ENCODE results near the gene HERC2. TPM values are rescaled to one million over a fixed set of nuclear protein-coding genes. Genes with fewer than 3 reads are reported as not detected.
"Not testable (repeated sequence)": the region's sequence is repeated elsewhere in the genome, so short reads cannot be mapped to it uniquely, and the experiment has no call there.

The HERC2 gene
- total and polyA plus RNA-seq, 2 of the 13 experiments (the other 11 are each of a cell fraction or from before 2014, with no cell fraction given) = 17.6 to 24.8 TPM

DNA sequence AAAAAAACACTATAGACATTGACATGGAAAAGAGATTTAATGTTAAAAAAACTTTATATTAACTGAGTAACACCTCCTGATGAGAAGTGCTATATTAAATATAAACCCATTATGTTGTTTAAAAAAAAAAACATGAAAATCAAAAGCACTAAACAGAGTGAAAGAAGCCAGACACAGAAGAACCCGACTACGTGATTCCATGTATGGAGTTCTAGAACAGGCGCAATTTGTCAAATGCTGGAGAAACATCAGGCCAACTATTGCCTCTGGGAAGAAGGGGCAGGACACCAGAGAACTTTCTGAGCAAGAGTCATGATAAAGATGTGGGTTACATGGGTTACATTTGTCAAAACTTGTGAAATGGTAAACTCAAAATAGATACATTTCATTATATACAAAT, 24.5 kb downstream of the HERC2 start:
- H3K79me2 ChIP-seq (ENCODE audit: insufficient read depth, low read length); H3K4me2 ChIP-seq (ENCODE audit: low read depth, low read length); ATAC-seq; H2AFZ ChIP-seq (ENCODE audit: low read length); POLR2A ChIA-PET; H3K27me3 ChIP-seq (ENCODE audit: control insufficient read depth in 1 of 2, insufficient read depth in 2 of 2, low read length in 2 of 2); FAIRE-seq; BruUV-seq (replicated peaks); H3K27ac ChIP-seq (ENCODE audit: extremely low read length, insufficient read depth, low read length); CTCF ChIA-PET (ENCODE audit: low intra/inter-chr PET ratio, low total read pairs); intact Hi-C loops (cut with micrococcal nuclease; ENCODE audit: unreplicated experiment); in situ Hi-C loops (cut with HindIII; ENCODE audit: extremely low pct_ligation_motif_present, low pct_unique_long_range_greater_than_20kb); H3K36me3 ChIP-seq (replicated peaks in 1 of 2; ENCODE audit: control insufficient read depth in 1 of 2, insufficient read depth in 2 of 2, low read length in 2 of 2); H3K9me3 ChIP-seq (ENCODE audit: low read length); DNase-seq (ENCODE audit: low spot score); H3K9ac ChIP-seq (ENCODE audit: insufficient read depth, low read depth, low read length); H3K4me3 ChIP-seq (replicated peaks in 1 of 3; ENCODE audit: insufficient read depth in 1 of 3, low read depth in 2 of 3, low read length in 3 of 3); H3K4me1 ChIP-seq (ENCODE audit: insufficient read depth, low read length); H4K20me1 ChIP-seq (ENCODE audit: insufficient read depth, low read length): not testable (repeated sequence)
- 98% methylated on average over 3 of the region's 3 CpGs for WGBS (ENCODE audit: low lambda C conversion rate)

DNA sequence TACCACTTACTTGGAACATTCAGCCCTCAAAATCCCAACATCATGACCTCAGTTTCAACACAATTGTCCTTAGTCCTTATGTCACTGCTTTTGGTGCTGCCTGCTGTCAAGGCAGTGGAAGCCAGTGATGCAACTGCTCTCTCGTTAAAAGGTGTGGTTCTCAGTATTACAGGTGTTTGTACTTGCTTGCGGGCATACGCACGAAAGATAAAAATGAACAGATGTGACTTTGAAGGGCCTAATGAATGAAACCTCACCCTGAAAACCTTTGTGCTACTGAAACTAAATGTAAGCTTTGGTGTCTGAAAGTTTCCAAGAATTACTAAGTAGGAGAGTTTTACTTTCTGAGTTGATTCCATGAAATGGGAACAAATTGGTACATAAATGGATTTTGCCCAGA, 25.2 kb downstream of the HERC2 start:
- H3K4me2 ChIP-seq (ENCODE audit: low read depth, low read length); ATAC-seq; DNase-seq (ENCODE audit: low spot score); H3K79me2 ChIP-seq (ENCODE audit: insufficient read depth, low read length); H3K27ac ChIP-seq (ENCODE audit: extremely low read length, insufficient read depth, low read length); H3K9ac ChIP-seq (ENCODE audit: insufficient read depth, low read depth, low read length); H3K36me3 ChIP-seq (replicated peaks in 1 of 2; ENCODE audit: control insufficient read depth in 1 of 2, insufficient read depth in 2 of 2, low read length in 2 of 2); H3K9me3 ChIP-seq (ENCODE audit: low read length); H4K20me1 ChIP-seq (ENCODE audit: insufficient read depth, low read length); in situ Hi-C loops (cut with HindIII; ENCODE audit: extremely low pct_ligation_motif_present, low pct_unique_long_range_greater_than_20kb); POLR2A ChIA-PET; H3K27me3 ChIP-seq (ENCODE audit: control insufficient read depth in 1 of 2, insufficient read depth in 2 of 2, low read length in 2 of 2); intact Hi-C loops (cut with micrococcal nuclease; ENCODE audit: unreplicated experiment); H3K4me3 ChIP-seq (replicated peaks in 1 of 3; ENCODE audit: insufficient read depth in 1 of 3, low read depth in 2 of 3, low read length in 3 of 3); H3K4me1 ChIP-seq (ENCODE audit: insufficient read depth, low read length); H2AFZ ChIP-seq (ENCODE audit: low read length); CTCF ChIA-PET (ENCODE audit: low intra/inter-chr PET ratio, low total read pairs); FAIRE-seq: not testable (repeated sequence)
- TSS peak; percentile 22 for BruUV-seq (replicated peaks)
- 100% methylated on average over 2 of the region's 4 CpGs for WGBS (ENCODE audit: low lambda C conversion rate)

DNA sequence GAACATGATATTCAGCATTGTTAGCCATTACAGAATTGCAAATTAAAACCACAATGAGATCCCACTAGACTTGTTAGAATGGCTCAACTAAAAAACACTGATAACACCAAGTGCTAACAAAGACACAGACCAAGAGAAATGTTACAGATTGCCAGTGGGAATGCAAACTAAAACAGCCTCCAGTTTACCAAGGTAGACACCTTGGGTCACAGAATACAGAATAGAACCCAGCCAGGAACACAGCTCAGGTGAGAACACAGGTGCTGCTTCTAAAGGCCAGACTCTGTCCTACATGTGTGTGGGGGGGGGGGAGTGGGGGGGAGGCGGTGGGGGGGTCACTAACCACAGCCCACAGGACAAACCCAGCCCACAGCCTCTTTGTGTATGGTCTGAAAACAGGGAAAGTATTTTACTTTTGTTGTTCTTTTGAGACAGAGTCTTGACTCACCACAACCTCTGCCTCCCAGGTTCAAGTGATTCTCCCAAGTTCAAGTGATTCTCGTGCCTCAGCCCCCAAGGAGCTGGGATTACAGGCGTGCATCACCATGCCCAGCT, 26.9 kb downstream of the HERC2 start:
- H3K27ac ChIP-seq (ENCODE audit: extremely low read length, insufficient read depth, low read length); in situ Hi-C loops (cut with HindIII; ENCODE audit: extremely low pct_ligation_motif_present, low pct_unique_long_range_greater_than_20kb); H3K4me2 ChIP-seq (ENCODE audit: low read depth, low read length); POLR2A ChIA-PET; ATAC-seq; H4K20me1 ChIP-seq (ENCODE audit: insufficient read depth, low read length); H3K9ac ChIP-seq (ENCODE audit: insufficient read depth, low read depth, low read length); H3K4me3 ChIP-seq (replicated peaks in 1 of 3; ENCODE audit: insufficient read depth in 1 of 3, low read depth in 2 of 3, low read length in 3 of 3); DNase-seq (ENCODE audit: low spot score); FAIRE-seq; H3K27me3 ChIP-seq (ENCODE audit: control insufficient read depth in 1 of 2, insufficient read depth in 2 of 2, low read length in 2 of 2); BruUV-seq (replicated peaks); CTCF ChIA-PET (ENCODE audit: low intra/inter-chr PET ratio, low total read pairs); intact Hi-C loops (cut with micrococcal nuclease; ENCODE audit: unreplicated experiment); H3K9me3 ChIP-seq (ENCODE audit: low read length); H3K79me2 ChIP-seq (ENCODE audit: insufficient read depth, low read length); H3K4me1 ChIP-seq (ENCODE audit: insufficient read depth, low read length); H2AFZ ChIP-seq (ENCODE audit: low read length): not testable (repeated sequence)
- WGBS (ENCODE audit: low lambda C conversion rate) = 94% methylated on average over 2 of the region's 3 CpGs
- H3K36me3 ChIP-seq (replicated peaks in 1 of 2; ENCODE audit: control insufficient read depth in 1 of 2, insufficient read depth in 2 of 2, low read length in 2 of 2) = peaks cover 0 to 14% of the 10 kb centered on the region in 2 experiments; a peak in 2 of 5 replicates
- peak; percentile 46; the same call in 1 of the 2 replicates for TF ChIP-seq ZNF7 (CRISPR knock-in tag; IDR thresholded peaks at IDR 0.05)

DNA sequence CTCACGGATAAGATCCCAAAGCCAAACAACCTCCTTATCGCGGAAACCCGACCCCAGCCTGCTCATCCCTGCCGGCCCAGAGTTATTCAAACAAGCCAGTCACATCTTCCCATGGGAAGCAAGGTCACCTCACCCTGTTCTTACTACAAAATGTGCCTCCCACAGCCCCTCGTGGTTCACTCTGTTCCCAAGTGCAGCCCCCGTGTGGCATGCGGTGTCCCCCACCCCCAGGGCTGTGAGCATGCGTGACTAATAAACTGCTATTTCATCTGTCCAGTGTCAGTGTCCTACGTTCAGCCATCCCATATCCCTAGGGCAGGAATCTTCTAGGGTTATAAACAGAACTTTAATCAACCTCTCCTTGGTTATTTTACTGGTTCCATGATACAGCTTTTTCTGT, 27.4 kb downstream of the HERC2 start:
- CTCF ChIA-PET (ENCODE audit: low intra/inter-chr PET ratio, low total read pairs) = not testable (repeated sequence)

More for the DNA sequence above, 27.4 kb downstream of the HERC2 start:
- ATAC-seq; H3K9ac ChIP-seq (ENCODE audit: insufficient read depth, low read depth, low read length); intact Hi-C loops (cut with micrococcal nuclease; ENCODE audit: unreplicated experiment); POLR2A ChIA-PET; H4K20me1 ChIP-seq (ENCODE audit: insufficient read depth, low read length); H3K79me2 ChIP-seq (ENCODE audit: insufficient read depth, low read length); in situ Hi-C loops (cut with HindIII; ENCODE audit: extremely low pct_ligation_motif_present, low pct_unique_long_range_greater_than_20kb); H3K4me3 ChIP-seq (replicated peaks in 1 of 3; ENCODE audit: insufficient read depth in 1 of 3, low read depth in 2 of 3, low read length in 3 of 3); DNase-seq (ENCODE audit: low spot score); H3K27me3 ChIP-seq (ENCODE audit: control insufficient read depth in 1 of 2, insufficient read depth in 2 of 2, low read length in 2 of 2); H2AFZ ChIP-seq (ENCODE audit: low read length); BruUV-seq (replicated peaks); H3K27ac ChIP-seq (ENCODE audit: extremely low read length, insufficient read depth, low read length); FAIRE-seq; H3K4me2 ChIP-seq (ENCODE audit: low read depth, low read length); H3K4me1 ChIP-seq (ENCODE audit: insufficient read depth, low read length): not testable (repeated sequence)
- WGBS (ENCODE audit: low lambda C conversion rate) = 74% methylated on average over 9 of the region's 10 CpGs
- H3K36me3 ChIP-seq (replicated peaks in 1 of 2; ENCODE audit: control insufficient read depth in 1 of 2, insufficient read depth in 2 of 2, low read length in 2 of 2) = peaks cover 0 to 20% of the 10 kb centered on the region in 2 experiments; a peak in 2 of 5 replicates
- H3K9me3 ChIP-seq (ENCODE audit: low read length) = peaks cover 13% of the 10 kb centered on the region; the same call in 1 of the 2 replicates

All from HepG2 (cell line).